DMS 273 (cell line): ENCODE measurements around the gene CLP1.
"Not testable (repeated sequence)": the region's sequence is repeated elsewhere in the genome, so short reads cannot be mapped to it uniquely, and the experiment has no call there.

ENCODE experiments used
- DNase-seq: peaks from one replicate; lab custom pipeline; 2025; ENCODE audit not compliant: unreplicated experiment; lab: John Stamatoyannopoulos, UW

Gene CLP1

GRCh38 chr11:57640068-57640800 lies 17.3 kb upstream of the CLP1 start:
- DNase-seq = no peak

GRCh38 chr11:57641011-57641807 lies 16.4 kb upstream of the CLP1 start:
- DNase-seq = peak; percentile 63

- no peak for DNase-seq
These were observed 13.8 kb upstream of the CLP1 start for GRCh38 chr11:57643802-57644201.

GRCh38 chr11:57644748-57645688 lies 12.5 kb upstream of the CLP1 start:
- peak; percentile 84 for DNase-seq

DNA sequence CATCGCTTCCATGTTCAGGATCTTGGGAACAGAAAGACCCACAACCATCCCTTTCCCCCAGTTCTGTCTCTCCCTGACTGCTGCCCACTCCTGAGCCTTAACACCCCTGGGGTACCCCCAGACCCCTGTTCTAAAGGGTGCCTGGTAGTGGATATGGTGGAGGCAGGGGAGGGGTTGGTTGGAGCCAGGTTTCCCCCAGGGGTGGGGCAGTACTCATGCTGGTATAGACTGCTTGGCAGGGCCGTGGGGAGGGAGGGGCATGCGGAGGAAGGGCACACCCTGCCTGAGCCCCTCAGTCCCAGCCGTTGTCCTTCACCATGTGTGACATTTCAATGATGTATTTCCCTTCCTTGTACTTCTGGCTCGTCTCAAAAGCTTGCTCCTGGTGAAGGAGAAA lies 11.9 kb upstream of the CLP1 start:
- DNase-seq = no peak

GRCh38 chr11:57646194-57646798 lies 11.3 kb upstream of the CLP1 start:
- no peak for DNase-seq

GRCh38 chr11:57646799-57647303 lies 10.7 kb upstream of the CLP1 start:
- DNase-seq = no peak

DNA sequence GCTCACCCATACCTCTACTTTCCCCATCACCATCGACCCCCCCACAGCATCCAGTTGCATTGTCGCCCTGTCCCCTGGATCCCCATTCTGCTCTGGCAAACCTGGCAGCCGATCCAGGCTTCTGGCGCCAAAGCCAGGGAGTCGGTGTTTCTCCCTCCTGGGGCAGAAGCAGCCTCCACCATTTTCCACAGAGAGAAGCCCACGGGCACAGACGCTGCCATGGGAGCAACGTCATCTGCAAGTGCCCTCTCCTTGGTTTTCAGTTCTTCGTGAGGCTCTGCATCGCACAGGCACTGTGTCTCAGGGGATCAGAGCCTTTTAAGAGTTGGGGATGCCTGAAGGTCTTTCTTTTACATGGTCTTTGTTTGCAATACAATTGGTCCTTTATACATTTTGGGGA lies 10.2 kb upstream of the CLP1 start:
- DNase-seq = no peak

GRCh38 chr11:57647960-57648800 lies 9.4 kb upstream of the CLP1 start:
- peak; percentile 38 for DNase-seq

- no peak for DNase-seq
These were observed 8.5 kb upstream of the CLP1 start for GRCh38 chr11:57648801-57649735.

GRCh38 chr11:57649826-57650738 lies 7.5 kb upstream of the CLP1 start, which contains the start of gene YPEL4:
Gene YPEL4 (minus strand): TSS chr11:57649912. CDS start chr11:57647107, 2,805 bp downstream.
- peak; percentile 18 for DNase-seq

GRCh38 chr11:57650739-57651090 lies 6.8 kb upstream of the CLP1 start:
- no peak for DNase-seq

DNA sequence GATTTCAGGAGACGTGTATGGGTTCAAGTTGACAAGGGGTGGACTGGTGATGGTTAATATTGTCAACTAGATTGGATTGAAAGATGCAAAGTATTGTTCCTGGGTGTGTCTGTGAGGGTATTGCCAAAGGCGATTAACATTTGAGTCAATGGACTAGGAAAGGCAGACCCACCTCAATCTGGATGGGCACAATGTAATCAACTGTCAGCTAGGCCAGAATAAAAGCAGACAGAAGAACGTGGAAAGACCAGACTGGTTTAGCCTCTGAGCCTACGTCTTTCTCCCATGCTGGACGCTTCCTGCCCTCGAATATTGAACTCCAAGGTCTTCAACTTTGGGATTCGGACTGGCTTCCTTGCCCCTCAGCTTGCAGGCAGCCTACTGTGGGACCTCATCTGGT lies 6.2 kb upstream of the CLP1 start:
- no peak for DNase-seq

DNA sequence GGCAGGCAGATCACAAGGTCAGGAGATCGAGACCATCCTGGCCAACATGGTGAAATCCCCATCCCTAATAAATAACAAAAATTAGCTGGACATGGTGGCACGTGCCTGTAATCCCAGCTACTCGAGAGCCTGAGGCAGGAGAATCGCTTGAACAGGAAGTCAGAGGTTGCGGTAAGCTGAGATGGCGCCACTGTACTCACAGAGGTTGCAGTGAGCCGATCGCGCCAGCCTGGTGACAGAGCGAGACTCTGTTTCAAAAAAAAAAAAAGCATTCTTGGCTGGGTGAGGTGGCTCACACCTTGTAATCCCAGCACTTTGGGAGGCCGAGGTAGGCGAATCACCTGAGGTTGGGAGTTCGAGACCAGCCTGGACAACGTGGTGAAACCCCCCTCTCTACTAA lies 5.3 kb upstream of the CLP1 start:
- not testable (repeated sequence) for DNase-seq

DNA sequence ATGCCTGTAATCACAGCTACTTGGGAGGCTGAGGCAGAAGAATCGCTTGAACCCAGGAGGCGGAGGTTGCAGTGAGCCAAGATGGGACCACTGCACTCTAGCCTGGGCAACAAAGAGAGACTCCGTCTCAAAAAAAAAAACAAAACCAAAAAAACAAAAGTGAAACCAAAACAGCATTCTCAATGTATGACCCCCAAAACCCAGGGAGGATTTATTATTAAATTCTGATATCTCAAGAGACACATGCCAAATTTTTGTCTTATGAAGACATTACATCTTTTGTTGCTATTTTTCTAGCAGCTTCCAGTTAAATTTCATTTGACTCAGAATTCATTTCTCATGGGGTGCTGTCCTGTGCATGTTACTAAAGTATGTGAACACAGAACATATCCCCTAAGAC lies 4.9 kb upstream of the CLP1 start:
- no peak for DNase-seq

DNA sequence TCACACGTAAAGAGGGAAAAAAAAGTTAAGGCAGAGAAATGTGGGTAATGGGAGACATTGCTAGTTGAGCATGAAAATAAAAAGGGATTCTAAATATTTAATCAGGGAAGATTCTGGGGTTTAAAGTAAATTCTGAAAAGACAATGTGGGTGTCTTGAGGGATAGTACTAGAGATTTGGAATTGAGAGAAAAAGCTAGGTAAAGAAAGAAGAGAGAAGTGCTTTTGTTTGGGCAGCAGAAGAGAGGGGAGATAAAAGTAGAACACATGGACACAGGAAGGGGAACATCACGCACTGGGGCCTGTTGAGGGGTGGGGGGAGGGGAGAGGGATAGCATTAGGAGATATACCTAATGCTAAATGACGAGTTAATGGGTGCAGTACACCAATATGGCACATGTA lies 4.4 kb upstream of the CLP1 start:
- DNase-seq = no peak

- no peak for DNase-seq
These were observed 723 bp upstream of the CLP1 start for GRCh38 chr11:57656885-57657193.

DNA sequence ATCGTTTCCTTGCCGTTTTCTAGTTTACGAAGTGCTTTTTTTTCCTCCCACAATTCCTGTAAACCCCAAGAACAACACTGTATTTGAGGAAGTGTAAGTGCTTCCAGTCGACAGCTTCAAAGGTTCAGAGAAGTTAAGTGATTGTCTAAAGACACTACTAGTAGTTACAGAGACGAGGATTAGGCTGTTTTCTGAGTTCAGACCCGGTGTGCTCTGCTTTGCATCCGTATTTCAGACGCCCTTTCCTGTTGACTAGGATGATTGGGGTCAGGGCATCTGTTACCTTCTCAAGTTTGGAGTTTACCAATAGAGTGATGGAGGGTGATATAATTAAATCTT lies 430 bp downstream of the CLP1 start:
- DNase-seq = peak; percentile 27
